HG03103 (cell line): ENCODE measurements around the gene SGK1.

ENCODE experiments used
- ATAC-seq: cut with Tn5 transposase; IDR thresholded peaks from one replicate; pipeline ENCODE4 v1.9.1; 2021; ENCODE audit warnings: low read depth; ENCODE audit not compliant: unreplicated experiment

SGK1 gene

GRCh38 chr6:134175532-134176263 lies 142.2 kb downstream of the SGK1 start:
- ATAC-seq = peak; percentile 9

DNA sequence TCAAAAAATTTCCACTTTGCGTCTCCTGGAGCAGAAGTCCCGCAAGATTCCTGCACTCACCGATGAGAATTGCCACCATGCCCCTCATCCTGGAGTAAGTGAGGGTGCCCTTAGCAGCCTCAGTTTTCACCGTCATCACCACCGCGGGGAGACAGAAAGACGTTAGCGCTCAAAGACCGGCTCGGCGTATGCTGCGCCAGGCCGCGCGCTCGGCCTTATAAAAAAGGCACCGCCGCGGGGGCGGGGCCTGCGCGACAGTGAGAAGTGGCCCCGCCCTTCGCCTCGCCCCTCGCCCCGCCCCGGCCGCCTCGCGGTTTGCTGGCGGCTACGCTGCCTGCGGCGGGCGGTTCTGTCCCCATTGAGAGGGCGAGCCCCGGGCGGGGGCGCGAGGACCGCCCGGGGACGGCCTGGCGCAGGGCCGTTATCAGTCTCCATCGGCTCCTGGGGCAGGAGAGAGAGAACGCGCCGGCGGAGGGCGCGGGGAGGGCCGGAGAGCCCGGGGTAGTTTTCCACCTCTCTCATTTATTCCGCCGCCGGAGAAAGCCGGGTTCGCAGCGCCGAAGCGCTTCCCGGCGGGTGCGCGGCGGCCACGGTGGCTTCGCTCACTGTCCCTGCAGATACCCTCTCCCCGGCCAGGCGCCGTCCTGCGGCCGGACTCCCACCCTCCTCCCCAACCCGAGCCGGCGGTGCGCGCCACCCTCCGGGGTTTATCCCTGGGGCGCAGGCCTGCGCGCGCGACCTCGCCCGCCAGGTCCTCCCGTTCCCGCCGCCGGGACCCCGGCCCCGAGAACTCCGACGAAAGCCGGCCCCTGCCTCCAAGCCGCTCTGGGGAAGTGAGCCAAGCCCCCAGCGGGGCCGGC lies 143.0 kb downstream of the SGK1 start:
- peak; percentile 71 for ATAC-seq

DNA sequence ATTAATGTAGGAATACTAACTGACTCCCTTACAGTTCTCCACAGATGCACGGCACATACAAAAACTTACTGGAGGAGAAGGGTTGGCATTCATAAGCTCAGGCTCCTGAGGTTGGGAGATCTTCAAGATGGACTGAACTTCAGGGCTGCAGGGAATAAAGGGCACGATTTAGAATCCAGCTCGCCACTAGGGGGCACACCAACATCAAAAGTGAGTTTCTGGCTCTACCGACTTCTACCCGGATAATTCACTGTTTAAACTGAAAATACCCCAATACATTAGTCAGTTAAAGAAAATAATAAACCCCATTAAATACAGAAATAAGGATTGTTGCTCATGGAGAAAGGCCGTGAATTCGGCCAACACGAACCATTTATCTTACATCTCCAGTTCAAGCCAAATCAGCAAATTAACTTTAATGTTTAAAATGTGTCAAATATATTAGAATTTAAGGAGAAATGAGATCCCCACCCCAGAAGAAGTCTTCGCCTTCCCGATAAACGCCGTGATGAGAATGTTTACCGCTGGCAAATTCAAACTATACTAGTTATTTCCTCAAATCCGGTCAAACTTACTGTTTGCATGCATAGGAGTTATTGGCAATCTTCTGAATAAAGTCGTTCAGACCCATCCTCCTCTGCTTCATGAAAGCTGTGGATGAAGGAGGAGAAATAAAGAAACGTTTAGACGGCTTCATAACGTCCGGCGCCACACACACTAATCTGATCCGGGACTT lies 143.8 kb downstream of the SGK1 start:
- no peak for ATAC-seq

DNA sequence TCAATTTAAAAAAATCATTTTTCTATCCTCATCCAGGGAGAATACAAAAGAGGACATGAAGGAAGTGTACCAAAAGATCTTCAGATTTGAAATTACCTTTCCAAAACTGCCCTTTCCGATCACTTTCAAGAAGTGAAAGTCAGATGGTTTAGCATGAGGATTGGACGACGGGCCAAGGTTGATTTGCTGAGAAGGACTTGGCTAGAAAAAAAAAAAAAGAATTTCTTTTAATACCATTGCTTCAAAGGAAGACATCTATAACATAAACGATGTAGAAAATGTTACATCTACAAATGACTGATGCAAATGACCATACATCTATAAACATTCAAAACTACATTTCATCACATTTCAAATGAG lies 144.6 kb downstream of the SGK1 start:
- no peak for ATAC-seq

GRCh38 chr6:134172706-134173365 lies 145.1 kb downstream of the SGK1 start:
- ATAC-seq = no peak

DNA sequence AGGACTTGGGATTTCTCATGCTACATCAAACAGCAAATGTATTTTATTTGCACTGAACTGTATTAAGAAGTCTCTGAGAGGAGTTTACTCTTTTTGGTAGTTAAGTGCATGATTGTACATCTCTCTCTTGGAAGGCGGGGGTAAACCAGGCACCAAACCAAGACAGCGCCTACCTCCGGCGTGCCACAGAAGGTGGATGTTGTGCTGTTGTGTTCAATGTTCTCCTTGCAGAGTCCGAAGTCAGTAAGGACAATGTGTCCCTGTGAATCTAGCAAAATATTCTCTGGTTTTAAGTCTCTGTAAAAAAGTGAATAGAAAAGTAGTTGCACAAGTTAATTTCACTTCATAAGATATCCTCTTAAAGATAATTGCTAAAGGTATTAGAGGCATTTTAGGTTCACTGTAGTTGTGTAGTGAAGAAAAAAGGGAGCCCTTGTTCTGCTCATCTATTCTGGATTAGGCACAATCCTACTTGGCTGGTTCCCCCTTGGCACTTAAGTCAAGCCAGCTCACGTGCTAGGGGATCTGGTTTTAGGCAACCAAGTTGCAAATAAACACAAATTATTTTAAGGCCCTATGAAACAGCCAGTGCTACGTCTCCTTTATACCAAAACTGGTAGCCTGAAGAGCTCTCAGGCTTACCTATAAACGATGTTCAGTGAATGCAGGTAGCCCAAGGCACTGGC lies 145.7 kb downstream of the SGK1 start:
- no peak for ATAC-seq

- ATAC-seq = no peak
Observed at GRCh38 chr6:134171517-134171916, 146.4 kb downstream of the SGK1 start.

DNA sequence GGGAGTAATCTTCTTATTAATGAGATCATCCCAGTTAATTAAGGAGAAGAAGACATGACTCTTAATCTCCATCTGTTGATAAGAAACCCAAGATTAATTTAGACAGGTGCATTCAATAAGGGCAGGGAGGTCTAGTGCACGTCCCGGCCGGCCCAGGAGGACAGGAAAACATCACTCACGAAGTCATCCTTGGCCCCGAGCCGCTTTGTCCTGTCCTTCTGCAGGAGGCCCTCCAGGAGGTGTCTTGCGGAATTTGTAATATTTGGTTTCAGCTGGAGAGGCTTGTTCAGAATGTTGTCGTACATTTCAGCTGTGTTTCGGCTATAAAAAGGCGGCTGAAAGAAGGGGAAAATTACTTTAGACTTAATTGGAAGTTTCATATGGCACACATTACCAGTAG lies 147.1 kb downstream of the SGK1 start:
- ATAC-seq = no peak

- ATAC-seq = no peak
Observed at GRCh38 chr6:134169871-134170486, 147.9 kb downstream of the SGK1 start.

GRCh38 chr6:134168590-134169208 lies 149.2 kb downstream of the SGK1 start:
- ATAC-seq = no peak

DNA sequence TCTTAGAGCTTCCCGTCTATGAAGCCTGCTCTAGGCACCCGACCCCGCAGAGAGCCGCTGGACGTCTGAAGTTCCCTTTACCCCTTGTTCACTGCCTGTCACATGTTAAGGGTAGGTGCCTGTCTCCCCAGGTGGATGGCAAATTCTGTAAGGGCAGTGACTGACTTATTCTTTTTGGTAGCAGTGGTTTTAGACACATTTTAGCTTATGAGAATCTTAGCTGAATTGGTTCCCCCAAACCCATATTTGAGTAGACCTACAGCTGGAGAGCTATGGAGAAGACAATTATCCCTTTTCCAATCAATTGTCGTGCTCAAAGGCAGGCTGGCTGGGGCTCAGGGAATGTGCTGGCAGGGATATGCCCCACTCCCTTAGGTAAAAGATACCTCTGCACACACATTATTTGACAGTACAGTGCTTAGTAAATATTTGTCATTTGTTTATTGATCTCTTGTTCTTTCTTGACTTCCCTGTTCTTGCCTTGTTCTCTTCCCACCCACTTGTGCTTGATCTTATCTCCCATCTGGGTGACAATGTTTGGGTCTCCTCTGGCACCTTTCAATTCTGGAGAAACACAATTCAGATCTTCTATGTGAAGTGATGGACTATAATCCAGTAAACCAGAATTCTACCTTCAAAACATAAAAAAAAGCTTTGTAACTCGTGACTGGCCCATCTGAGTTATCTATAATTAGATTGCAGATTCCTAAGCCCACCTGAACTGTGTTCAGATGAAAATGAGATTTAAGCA lies 151.2 kb downstream of the SGK1 start:
- no peak for ATAC-seq

- no peak for ATAC-seq
Observed at GRCh38 chr6:134165561-134166201, 152.2 kb downstream of the SGK1 start.

- ATAC-seq = no peak
Observed at GRCh38 chr6:134164300-134164699, 153.6 kb downstream of the SGK1 start.

DNA sequence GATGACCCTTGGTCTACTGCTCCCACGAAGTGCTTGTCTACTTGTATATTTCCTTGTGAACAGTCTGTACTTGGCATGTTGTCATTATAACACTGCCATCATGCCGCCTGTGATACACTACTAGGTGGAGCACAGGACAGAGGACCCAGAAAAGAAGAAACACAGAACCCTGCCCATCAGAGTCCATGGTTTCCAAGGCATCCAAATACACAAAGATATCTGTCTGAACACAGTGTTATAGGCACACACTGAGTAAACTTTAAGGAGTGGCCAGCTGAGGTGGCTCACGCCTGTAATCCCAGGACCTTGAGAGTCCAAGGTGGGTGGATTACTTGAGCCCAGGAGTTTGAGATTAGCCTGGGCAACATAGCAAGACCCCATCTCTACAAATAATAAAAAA lies 155.0 kb downstream of the SGK1 start:
- ATAC-seq = no peak

DNA sequence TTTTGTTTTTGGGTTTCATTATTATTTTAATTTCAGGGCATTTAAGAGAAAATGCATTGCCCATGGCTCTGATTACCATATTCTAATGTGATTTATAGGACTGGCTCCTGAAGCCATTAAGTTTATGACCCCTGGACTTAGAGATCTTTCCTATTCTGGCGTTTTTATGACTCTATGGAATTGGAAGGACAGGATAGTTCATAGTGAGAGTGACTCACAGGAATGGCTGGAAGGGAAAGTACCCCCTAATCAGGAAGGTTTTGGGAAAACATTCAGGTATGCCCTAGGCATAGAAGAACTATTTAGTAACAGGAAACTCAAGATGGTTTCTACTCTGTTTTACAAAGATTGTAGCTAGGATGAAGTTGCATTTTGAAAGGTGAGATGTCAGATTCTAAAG lies 156.9 kb downstream of the SGK1 start:
- ATAC-seq = no peak

DNA sequence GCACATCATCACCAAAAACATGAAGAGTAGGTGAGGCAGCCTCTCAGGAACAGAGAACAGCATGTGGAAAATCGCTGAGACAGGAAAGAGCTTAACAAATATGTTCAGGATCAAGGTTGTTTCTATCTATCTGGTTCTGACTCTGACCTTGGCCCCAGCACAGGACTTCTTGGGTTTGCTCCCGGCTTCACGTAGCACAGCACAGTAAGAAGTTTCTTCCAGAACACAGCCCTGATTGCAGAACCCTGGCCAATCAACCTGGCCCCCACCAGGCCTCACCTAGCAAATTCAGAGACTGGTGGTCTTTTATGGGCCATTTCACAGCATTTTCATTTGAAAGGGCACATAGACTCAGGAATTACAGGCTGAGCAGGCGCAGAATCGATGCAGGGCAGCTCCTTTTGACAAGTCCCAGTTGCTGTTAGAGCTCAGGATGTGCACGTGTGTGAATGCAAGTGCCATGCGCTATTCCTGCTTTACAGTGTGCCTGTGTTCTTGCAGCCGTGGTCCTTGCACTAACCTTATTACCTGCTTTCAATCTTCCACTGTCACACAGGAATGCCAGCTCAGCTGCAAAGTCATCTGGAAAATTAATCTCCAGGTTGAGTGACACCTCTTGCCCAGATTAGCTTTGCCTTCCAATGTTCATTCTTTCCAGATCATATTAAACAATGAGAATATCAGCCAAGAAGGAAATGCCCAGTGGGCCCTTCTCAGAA lies 165.0 kb downstream of the SGK1 start:
- no peak for ATAC-seq

GRCh38 chr6:134148566-134148965 lies 169.3 kb downstream of the SGK1 start:
- no peak for ATAC-seq
